ENCODE results near the gene ZDHHC14.

DNA sequence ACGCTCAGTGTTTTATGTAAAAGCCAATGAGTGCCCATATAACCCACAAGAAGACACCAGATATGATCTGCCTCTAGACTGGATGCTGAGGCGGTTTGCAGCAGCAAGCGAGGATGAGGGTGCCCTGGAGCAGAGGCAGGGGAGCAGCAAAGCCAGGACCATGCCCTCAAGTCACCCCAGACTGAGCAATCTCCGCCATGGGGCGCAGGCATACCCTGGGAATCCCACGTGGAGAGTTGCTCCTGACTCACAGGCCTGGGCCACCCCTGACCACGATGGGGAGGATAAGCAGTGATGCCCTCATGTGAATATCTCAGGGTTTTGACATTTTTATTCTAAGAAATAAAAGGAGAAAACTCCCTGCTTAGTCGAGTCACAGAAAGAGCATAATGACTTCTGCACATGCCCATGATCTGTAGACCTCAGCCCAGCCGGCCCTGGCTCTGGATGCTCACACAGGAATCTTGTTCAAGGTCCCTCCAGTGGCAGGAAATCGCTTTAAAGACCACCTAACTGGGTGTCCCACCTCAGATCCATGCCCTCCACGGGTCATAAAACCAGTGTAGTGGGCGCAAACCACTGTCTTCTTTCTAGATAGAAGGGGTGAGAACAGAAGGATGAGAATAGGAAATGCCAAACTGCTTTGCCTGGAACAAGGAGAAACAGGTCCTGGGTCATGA is 303.8 kb downstream of the ZDHHC14 start:
- TF ChIP-seq, protein P1, sequence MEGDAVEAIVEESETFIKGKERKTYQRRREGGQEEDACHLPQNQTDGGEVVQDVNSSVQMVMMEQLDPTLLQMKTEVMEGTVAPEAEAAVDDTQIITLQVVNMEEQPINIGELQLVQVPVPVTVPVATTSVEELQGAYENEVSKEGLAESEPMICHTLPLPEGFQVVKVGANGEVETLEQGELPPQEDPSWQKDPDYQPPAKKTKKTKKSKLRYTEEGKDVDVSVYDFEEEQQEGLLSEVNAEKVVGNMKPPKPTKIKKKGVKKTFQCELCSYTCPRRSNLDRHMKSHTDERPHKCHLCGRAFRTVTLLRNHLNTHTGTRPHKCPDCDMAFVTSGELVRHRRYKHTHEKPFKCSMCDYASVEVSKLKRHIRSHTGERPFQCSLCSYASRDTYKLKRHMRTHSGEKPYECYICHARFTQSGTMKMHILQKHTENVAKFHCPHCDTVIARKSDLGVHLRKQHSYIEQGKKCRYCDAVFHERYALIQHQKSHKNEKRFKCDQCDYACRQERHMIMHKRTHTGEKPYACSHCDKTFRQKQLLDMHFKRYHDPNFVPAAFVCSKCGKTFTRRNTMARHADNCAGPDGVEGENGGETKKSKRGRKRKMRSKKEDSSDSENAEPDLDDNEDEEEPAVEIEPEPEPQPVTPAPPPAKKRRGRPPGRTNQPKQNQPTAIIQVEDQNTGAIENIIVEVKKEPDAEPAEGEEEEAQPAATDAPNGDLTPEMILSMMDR (IDR thresholded peaks at IDR 0.05) = no peak
- no peak for TF ChIP-seq EP300 (IDR thresholded peaks at IDR 0.05)

Data from ovary (tissue), 3 donors.